RWPE2 (cell line): Measurements from ENCODE around the gene HAGHL.

ENCODE experiments used
- ATAC-seq: fragments of 200-7000 bp; cut with Tn5 transposase; 3 replicates; pipeline ENCODE4 v1.9.1; 2021; ENCODE audit warnings: low read depth
- DNase-seq: peaks from one replicate; pipeline ENCODE4 v3.0.0-alpha.2; 2020; ENCODE audit warnings: low spot score
- H3K27ac ChIP-seq: fragments of 450-650 bp; 2 replicates; pipeline ENCODE4 v1.5.1; 2017; ENCODE audit warnings: mild to moderate bottlenecking; ENCODE audit not compliant: poor library complexity, severe bottlenecking
- H3K27me3 ChIP-seq: fragments of 250-450 bp; sonication (Bioruptor Pico); 2 replicates; pipeline ENCODE4 v1.5.1; 2021; ENCODE audit warnings: mild to moderate bottlenecking, moderate library complexity; ENCODE audit not compliant: insufficient read depth, poor library complexity, severe bottlenecking
- H3K36me3 ChIP-seq: fragments of 250-450 bp; sonication (Bioruptor Pico); 2 replicates; pipeline ENCODE4 v1.5.1; 2020; ENCODE audit warnings: low read depth, mild to moderate bottlenecking, moderate library complexity
- H3K4me1 ChIP-seq: fragments of 250-450 bp; sonication (Bioruptor Pico); 2 replicates; pipeline ENCODE4 v1.5.1; 2021; ENCODE audit warnings: mild to moderate bottlenecking, moderate library complexity; ENCODE audit not compliant: insufficient read depth, poor library complexity, severe bottlenecking
- H3K4me3 ChIP-seq: fragments of 250-450 bp; sonication (Bioruptor Pico); 2 replicates; pipeline ENCODE4 v1.5.1; 2021; ENCODE audit warnings: mild to moderate bottlenecking, moderate library complexity; ENCODE audit not compliant: severe bottlenecking
- H3K9me3 ChIP-seq: fragments of 250-450 bp; sonication (Bioruptor Pico); 2 replicates; pipeline ENCODE4 v1.5.1; 2021; ENCODE audit warnings: mild to moderate bottlenecking, moderate library complexity; ENCODE audit not compliant: severe bottlenecking
- CTCF ChIP-seq: fragments of 450-650 bp; IDR thresholded peaks from one replicate; pipeline ENCODE4 v1.5.1; 2017; ENCODE audit warnings: mild to moderate bottlenecking, moderate library complexity; ENCODE audit not compliant: poor library complexity, severe bottlenecking

The HAGHL gene

GRCh38 chr16:682493-683395, 44.2 kb upstream of the HAGHL start:
- Histone ChIP-seq H3K27ac (peak overlapping the region; percentile 77), H3K9me3 (no peaks in the 10 kb centered on the region), H3K27me3 (no peaks in the 10 kb centered on the region), H3K36me3 (peaks cover 44% of the 10 kb centered on the region), H3K4me3 (peak overlapping the region; percentile 72), H3K4me1 (peaks cover 15% of the 10 kb centered on the region)
- no peak for ATAC-seq
- DNase-seq = no peak
- no peak for TF ChIP-seq CTCF

DNA sequence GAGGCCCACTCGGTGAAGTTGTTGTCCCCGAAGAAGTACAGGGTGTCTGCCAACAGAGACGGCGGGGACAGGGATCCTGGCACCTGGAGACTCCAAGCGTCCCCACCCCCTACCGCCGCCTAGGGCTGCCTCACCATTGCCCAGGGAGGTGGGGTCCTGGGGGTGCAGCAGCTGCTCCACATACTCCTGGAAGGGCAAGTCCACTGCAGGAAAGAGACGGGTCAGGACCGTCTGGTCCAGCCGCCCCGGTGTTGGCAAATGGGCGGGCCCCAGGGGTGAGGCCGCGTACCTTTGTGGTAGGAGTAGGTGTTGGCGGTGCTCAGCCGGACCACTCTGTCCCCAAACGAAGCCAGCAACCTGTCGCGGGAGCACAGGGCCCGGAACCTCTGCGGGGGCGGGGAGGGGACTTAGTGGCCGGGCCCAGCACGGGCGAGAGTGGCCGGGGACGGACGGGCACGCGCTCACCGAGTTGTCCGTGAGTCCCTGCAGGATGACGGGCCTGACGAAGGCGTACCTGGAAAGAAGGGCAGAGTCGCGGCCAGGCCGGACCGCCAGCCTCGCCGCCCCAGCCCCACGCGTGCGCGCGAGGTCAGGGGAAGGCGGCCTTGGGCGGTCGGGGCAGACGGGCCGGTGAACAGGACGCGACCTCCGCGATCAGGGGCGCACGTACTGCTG, 43.4 kb upstream of the HAGHL start:
- Histone ChIP-seq H3K27me3 (no peaks in the 10 kb centered on the region), H3K4me3 (peak overlapping the region; percentile 72), H3K9me3 (no peaks in the 10 kb centered on the region), H3K4me1 (peaks cover 15% of the 10 kb centered on the region), H3K27ac (peak overlapping the region; percentile 77), H3K36me3 (peaks cover 44% of the 10 kb centered on the region)
- no peak for DNase-seq
- peak; percentile 3; the same call in 2 of the 3 replicates for ATAC-seq
- no peak for TF ChIP-seq CTCF

DNA sequence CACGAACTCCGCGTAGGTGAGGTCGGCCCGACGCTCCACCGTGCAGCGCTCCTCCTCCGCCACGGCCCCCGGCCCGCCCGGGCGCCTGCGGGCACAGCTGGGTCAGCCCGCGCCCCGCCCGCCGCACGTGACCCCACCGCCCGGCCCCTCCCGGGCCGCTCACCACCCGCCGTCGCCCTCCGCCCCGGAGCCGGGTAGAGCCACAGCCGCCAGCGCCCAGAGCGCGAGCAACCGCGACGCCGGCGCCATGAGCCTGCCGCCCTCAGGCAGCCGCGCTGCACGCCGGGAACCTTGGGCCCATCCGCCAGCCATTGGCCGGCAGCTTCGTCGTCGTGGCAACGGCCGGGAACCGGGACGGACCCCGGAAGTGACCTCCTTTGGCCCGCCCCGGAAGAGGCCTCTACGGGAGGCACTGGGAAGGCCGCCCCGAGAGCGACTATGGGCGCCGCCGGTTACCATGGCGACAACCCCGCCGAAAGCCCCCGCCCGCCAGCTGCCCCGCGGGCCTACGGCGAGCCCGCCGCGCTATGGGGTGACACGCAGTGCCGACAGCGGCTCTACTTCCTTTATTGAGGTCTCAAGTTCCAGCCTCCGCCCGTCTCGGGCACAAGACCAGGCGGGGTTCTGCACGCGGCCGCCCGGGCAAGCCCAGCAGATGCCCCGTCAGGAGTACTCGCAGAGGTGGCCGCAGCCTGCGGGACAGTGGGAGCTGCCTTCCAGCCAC, 42.7 kb upstream of the HAGHL start, which contains the start of gene JMJD8:
TSS of gene JMJD8 (minus strand) at position 264 of the 724 bp plus-strand sequence. CDS start at position 249, 15 bp downstream.
- Histone ChIP-seq H3K9me3 (no peaks in the 10 kb centered on the region), H3K27ac (peak within 1 kb of the TSS; percentile 77), H3K4me1 (peaks cover 12% of the 10 kb centered on the region), H3K27me3 (no peaks in the 10 kb centered on the region), H3K4me3 (peak within 1 kb of the TSS; percentile 72), H3K36me3 (peaks cover 44% of the 10 kb centered on the region)
- DNase-seq = peak; percentile 99
- no peak for TF ChIP-seq CTCF
- peak; percentile 67 for ATAC-seq

DNA sequence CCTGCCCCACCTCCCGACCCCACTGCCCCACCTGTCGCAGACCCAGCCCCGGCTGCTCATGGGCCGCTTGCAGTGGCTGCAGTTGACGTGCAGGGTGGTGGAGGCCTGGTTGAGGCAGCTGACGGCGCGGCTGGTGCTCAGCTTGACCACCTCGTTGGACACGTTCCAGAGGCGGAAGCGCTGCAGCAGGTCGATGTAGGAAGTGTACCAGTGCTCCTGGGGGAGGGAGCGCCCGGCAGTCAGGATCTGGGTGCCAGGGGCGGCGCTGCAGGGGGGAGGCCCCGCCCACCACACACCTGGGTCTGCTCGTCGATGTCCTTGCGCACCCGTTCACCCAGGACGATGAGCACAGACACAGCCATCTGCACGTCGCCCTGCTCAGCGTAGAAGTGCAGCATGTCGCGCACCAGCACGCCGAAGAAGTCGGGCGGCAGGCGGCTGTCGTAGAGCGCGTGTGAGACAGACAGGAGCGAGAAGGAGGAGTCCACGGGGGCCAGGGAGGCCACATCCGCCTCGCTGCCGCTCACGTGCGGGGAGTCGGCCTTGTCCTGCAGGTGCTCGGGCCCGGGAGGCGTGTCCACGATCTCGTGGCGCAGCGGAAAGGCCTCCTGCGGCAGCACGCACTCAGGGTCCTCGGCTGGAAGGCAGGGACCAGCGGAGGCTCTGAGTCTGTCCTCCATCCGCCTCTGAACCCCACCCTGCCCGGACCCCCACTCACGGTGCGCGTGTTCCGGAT, 41.8 kb upstream of the HAGHL start:
- H3K36me3 ChIP-seq = peaks cover 44% of the 10 kb centered on the region
- H3K4me3 ChIP-seq = no peak overlapping the region
- DNase-seq = no peak
- peaks cover 13% of the 10 kb centered on the region for H3K4me1 ChIP-seq
- H3K9me3 ChIP-seq = no peaks in the 10 kb centered on the region
- peak overlapping the region; percentile 77 for H3K27ac ChIP-seq
- H3K27me3 ChIP-seq = no peaks in the 10 kb centered on the region
- ATAC-seq = no peak
- TF ChIP-seq CTCF = no peak
